NB4 (cell line): Measurements from ENCODE around the gene DIP2C.

Experiments
- CTCF ChIP-seq: IDR thresholded peaks from one replicate; pipeline ENCODE4 v1.5.1; 2012; ENCODE audit warnings: low read depth, low read length
- MYC ChIP-seq: IDR thresholded peaks from 2 replicates; pipeline ENCODE4 v1.6.1; 2011; ENCODE audit warnings: low read depth, low read length
- POLR2A ChIP-seq: IDR thresholded peaks from 2 replicates; pipeline ENCODE4 v1.6.1; 2011; ENCODE audit warnings: mild to moderate bottlenecking; ENCODE audit not compliant: insufficient read length; ENCODE audit errors: extremely low read depth

- TF ChIP-seq CTCF (no peak), POLR2A (no peak), MYC (no peak)
These were observed 97.8 kb downstream of the DIP2C start for GRCh38 chr10:591646-592045.
